HEK293 (cell line): ENCODE results near the gene CFAP57.

ENCODE experiments used
- GLIS2 ChIP-seq: fragments of 450-650 bp; formaldehyde crosslinking; IDR thresholded peaks from 2 replicates; pipeline ENCODE4 v1.5.1; 2016; ENCODE audit warnings: missing biosample characterization, missing genetic modification characterization
- KLF1 ChIP-seq: fragments of 450-650 bp; formaldehyde crosslinking; IDR thresholded peaks from 2 replicates; pipeline ENCODE4 v1.5.1; 2016; ENCODE audit warnings: missing biosample characterization, missing genetic modification characterization
- KLF10 ChIP-seq: fragments of 450-650 bp; IDR thresholded peaks from 2 replicates; pipeline ENCODE4 v1.5.1; 2018; ENCODE audit warnings: missing biosample characterization, mild to moderate bottlenecking, missing genetic modification characterization
- KLF9 ChIP-seq: fragments of 450-650 bp; formaldehyde crosslinking; IDR thresholded peaks from 2 replicates; pipeline ENCODE4 v1.5.1; 2016; ENCODE audit warnings: missing biosample characterization, missing genetic modification characterization, low read depth
- TRIM28 ChIP-seq: IDR thresholded peaks from 2 replicates; pipeline ENCODE4 v1.6.1; 2011; ENCODE audit warnings: low read length, control low read depth, borderline replicate concordance
- ZBTB21 ChIP-seq: fragments of 450-650 bp; formaldehyde crosslinking; IDR thresholded peaks from 2 replicates; pipeline ENCODE4 v1.5.1; 2017; ENCODE audit warnings: missing biosample characterization, missing genetic modification characterization
- ZFP3 ChIP-seq: fragments of 450-650 bp; formaldehyde crosslinking; IDR thresholded peaks from 2 replicates; pipeline ENCODE4 v1.5.1; 2016; ENCODE audit warnings: low read depth, missing biosample characterization, missing genetic modification characterization
- ZNF10 ChIP-seq: fragments of 450-650 bp; formaldehyde crosslinking; IDR thresholded peaks from 2 replicates; pipeline ENCODE4 v1.5.1; 2017; ENCODE audit warnings: missing biosample characterization, missing genetic modification characterization
- ZNF132 ChIP-seq: fragments of 450-650 bp; formaldehyde crosslinking; IDR thresholded peaks from 2 replicates; pipeline ENCODE4 v1.5.1; 2017; ENCODE audit warnings: missing biosample characterization, missing genetic modification characterization, borderline replicate concordance
- ZNF138 ChIP-seq: fragments of 450-650 bp; formaldehyde crosslinking; IDR thresholded peaks from 2 replicates; pipeline ENCODE4 v1.5.1; 2016; ENCODE audit warnings: missing biosample characterization, missing genetic modification characterization, borderline replicate concordance
- ZNF24 ChIP-seq: fragments of 450-650 bp; formaldehyde crosslinking; IDR thresholded peaks from 2 replicates; pipeline ENCODE4 v1.5.1; 2016; ENCODE audit warnings: missing biosample characterization, missing genetic modification characterization
- ZNF266 ChIP-seq: fragments of 450-650 bp; formaldehyde crosslinking; IDR thresholded peaks from 2 replicates; pipeline ENCODE4 v1.5.1; 2016; ENCODE audit warnings: missing biosample characterization, missing genetic modification characterization, low read depth
- ZNF292 ChIP-seq: fragments of 450-650 bp; formaldehyde crosslinking; IDR thresholded peaks from 2 replicates; pipeline ENCODE4 v1.5.1; 2016; ENCODE audit warnings: low read depth, missing biosample characterization, missing genetic modification characterization, borderline replicate concordance
- ZNF335 ChIP-seq: fragments of 450-650 bp; formaldehyde crosslinking; conservative IDR thresholded peaks from 2 replicates; pipeline ENCODE4 v1.5.1; 2016; ENCODE audit warnings: missing biosample characterization, missing genetic modification characterization
- ZNF341 ChIP-seq: fragments of 450-650 bp; formaldehyde crosslinking; IDR thresholded peaks from 2 replicates; pipeline ENCODE4; 2016; ENCODE audit warnings: low read depth, missing biosample characterization, missing genetic modification characterization
- ZNF416 ChIP-seq: fragments of 450-650 bp; formaldehyde crosslinking; IDR thresholded peaks from 2 replicates; pipeline ENCODE4 v1.5.1; 2016; ENCODE audit warnings: missing biosample characterization, missing genetic modification characterization
- ZNF48 ChIP-seq: fragments of 450-650 bp; formaldehyde crosslinking; IDR thresholded peaks from 2 replicates; pipeline ENCODE4 v1.5.1; 2016; ENCODE audit warnings: missing biosample characterization, missing genetic modification characterization
- ZNF510 ChIP-seq: fragments of 450-650 bp; formaldehyde crosslinking; IDR thresholded peaks from 2 replicates; pipeline ENCODE4 v1.5.1; 2018; ENCODE audit warnings: mild to moderate bottlenecking, missing genetic modification characterization, missing biosample characterization; ENCODE audit not compliant: insufficient replicate concordance
- ZNF610 ChIP-seq: fragments of 450-650 bp; formaldehyde crosslinking; IDR thresholded peaks from 2 replicates; pipeline ENCODE4 v1.5.1; 2016; ENCODE audit warnings: missing biosample characterization, missing genetic modification characterization, borderline replicate concordance
- ZNF623 ChIP-seq: fragments of 450-650 bp; formaldehyde crosslinking; IDR thresholded peaks from 2 replicates; pipeline ENCODE4 v1.5.1; 2016; ENCODE audit warnings: missing biosample characterization, missing genetic modification characterization
- ZNF791 ChIP-seq: fragments of 450-650 bp; formaldehyde crosslinking; IDR thresholded peaks from 2 replicates; pipeline ENCODE4 v1.5.1; 2016; ENCODE audit warnings: missing biosample characterization, missing genetic modification characterization
- ZSCAN30 ChIP-seq: fragments of 450-650 bp; IDR thresholded peaks from 2 replicates; pipeline ENCODE4 v1.5.1; 2018; ENCODE audit warnings: missing biosample characterization, mild to moderate bottlenecking, missing genetic modification characterization, moderate library complexity
- TF ChIP-seq, protein P1 (sequence below): fragments of 450-650 bp; formaldehyde crosslinking; conservative IDR thresholded peaks from 2 replicates; pipeline ENCODE4 v1.5.1; 2016; ENCODE audit warnings: low read depth, missing biosample characterization, missing genetic modification characterization
- TF ChIP-seq, protein P2 (sequence below): fragments of 450-650 bp; formaldehyde crosslinking; IDR thresholded peaks from 2 replicates; pipeline ENCODE4 v1.5.1; 2017; ENCODE audit warnings: missing biosample characterization, missing genetic modification characterization
- TF ChIP-seq, protein P3 (sequence below): fragments of 450-650 bp; formaldehyde crosslinking; IDR thresholded peaks from 2 replicates; pipeline ENCODE4 v1.5.1; 2016; ENCODE audit warnings: missing biosample characterization, missing genetic modification characterization
- TF ChIP-seq, protein P4 (sequence below): fragments of 450-650 bp; formaldehyde crosslinking; IDR thresholded peaks from 2 replicates; pipeline ENCODE4 v1.5.1; 2016; ENCODE audit warnings: missing biosample characterization, missing genetic modification characterization
- TF ChIP-seq, protein P5 (sequence below): fragments of 450-650 bp; formaldehyde crosslinking; IDR thresholded peaks from 2 replicates; pipeline ENCODE4 v1.5.1; 2017; ENCODE audit warnings: missing biosample characterization, missing genetic modification characterization
- TF ChIP-seq, protein P6 (sequence below): fragments of 450-650 bp; formaldehyde crosslinking; IDR thresholded peaks from 2 replicates; pipeline ENCODE4 v1.5.1; 2017; ENCODE audit warnings: missing biosample characterization, missing genetic modification characterization

CFAP57 gene

DNA sequence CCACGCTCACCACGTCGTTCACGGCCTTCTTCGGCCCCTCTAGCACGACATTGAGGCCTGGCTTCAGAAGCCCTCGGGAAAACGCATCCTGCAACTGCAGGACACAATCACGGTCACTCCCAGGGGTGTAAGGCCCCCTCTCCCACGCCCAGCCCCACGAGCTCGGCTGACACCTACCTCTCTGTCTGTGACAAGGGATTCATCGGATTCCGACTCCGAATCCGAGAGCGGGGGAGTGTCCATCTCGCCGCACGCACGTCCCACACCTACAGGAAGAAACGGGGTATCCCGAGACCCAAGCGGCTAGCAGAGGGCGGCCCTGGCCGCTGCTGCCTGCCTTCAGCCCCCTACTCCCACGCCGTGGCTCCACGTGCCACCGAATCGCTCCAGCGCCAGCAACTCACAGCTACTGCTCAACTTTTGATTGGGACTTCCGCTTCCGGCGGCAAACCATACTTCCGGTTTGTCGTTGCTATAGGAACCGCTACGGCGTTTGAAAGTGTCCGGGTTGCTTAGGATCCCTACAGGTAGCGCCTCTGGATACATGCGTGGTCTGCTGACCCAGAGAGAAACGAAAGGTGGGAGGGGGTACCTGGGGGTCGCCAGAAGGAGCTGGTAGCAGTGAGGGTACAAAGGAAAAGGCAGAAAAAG lies at the start of gene CFAP57, which contains the start of gene EBNA1BP2 (continued):
- TF ChIP-seq, protein P1, sequence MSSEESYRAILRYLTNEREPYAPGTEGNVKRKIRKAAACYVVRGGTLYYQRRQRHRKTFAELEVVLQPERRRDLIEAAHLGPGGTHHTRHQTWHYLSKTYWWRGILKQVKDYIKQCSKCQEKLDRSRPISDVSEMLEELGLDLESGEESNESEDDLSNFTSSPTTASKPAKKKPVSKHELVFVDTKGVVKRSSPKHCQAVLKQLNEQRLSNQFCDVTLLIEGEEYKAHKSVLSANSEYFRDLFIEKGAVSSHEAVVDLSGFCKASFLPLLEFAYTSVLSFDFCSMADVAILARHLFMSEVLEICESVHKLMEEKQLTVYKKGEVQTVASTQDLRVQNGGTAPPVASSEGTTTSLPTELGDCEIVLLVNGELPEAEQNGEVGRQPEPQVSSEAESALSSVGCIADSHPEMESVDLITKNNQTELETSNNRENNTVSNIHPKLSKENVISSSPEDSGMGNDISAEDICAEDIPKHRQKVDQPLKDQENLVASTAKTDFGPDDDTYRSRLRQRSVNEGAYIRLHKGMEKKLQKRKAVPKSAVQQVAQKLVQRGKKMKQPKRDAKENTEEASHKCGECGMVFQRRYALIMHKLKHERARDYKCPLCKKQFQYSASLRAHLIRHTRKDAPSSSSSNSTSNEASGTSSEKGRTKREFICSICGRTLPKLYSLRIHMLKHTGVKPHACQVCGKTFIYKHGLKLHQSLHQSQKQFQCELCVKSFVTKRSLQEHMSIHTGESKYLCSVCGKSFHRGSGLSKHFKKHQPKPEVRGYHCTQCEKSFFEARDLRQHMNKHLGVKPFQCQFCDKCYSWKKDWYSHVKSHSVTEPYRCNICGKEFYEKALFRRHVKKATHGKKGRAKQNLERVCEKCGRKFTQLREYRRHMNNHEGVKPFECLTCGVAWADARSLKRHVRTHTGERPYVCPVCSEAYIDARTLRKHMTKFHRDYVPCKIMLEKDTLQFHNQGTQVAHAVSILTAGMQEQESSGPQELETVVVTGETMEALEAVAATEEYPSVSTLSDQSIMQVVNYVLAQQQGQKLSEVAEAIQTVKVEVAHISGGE (tag by site-specific recombination) = peak; percentile 98
- TF ChIP-seq ZNF24 (tag by site-specific recombination) (no peak), ZBTB21 (no peak), ZNF48 (tag by site-specific recombination) (no peak), ZNF610 (tag by site-specific recombination) (0 out of 2 replicates have a peak, but pooled peaks have one; percentile 50), ZNF292 (tag by site-specific recombination) (no peak), ZNF341 (tag by site-specific recombination) (no peak), ZNF266 (tag by site-specific recombination) (no peak), ZSCAN30 (tag by site-specific recombination) (no peak), ZNF10 (peak; percentile 97), ZNF416 (tag by site-specific recombination) (no peak), GLIS2 (tag by site-specific recombination) (0 out of 2 replicates have a peak, but pooled peaks have one; percentile 20), KLF9 (peak; percentile 53), ZFP3 (tag by site-specific recombination) (no peak), KLF1 (no peak), KLF10 (tag by site-specific recombination) (no peak), ZNF510 (no peak), ZNF791 (tag by site-specific recombination) (no peak), TRIM28 (0 out of 2 replicates have a peak, but pooled peaks have one; percentile 24), ZNF623 (tag by site-specific recombination) (no peak), ZNF335 (tag by site-specific recombination) (peak; percentile 91), ZNF138 (tag by site-specific recombination) (no peak), ZNF132 (tag by site-specific recombination) (no peak)
- TF ChIP-seq, protein P2, sequence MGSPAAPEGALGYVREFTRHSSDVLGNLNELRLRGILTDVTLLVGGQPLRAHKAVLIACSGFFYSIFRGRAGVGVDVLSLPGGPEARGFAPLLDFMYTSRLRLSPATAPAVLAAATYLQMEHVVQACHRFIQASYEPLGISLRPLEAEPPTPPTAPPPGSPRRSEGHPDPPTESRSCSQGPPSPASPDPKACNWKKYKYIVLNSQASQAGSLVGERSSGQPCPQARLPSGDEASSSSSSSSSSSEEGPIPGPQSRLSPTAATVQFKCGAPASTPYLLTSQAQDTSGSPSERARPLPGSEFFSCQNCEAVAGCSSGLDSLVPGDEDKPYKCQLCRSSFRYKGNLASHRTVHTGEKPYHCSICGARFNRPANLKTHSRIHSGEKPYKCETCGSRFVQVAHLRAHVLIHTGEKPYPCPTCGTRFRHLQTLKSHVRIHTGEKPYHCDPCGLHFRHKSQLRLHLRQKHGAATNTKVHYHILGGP (tag by site-specific recombination) = no peak
- TF ChIP-seq, protein P3, sequence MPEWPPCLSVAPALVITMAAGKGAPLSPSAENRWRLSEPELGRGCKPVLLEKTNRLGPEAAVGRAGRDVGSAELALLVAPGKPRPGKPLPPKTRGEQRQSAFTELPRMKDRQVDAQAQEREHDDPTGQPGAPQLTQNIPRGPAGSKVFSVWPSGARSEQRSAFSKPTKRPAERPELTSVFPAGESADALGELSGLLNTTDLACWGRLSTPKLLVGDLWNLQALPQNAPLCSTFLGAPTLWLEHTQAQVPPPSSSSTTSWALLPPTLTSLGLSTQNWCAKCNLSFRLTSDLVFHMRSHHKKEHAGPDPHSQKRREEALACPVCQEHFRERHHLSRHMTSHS (tag by site-specific recombination) = no peak
- TF ChIP-seq, protein P4, sequence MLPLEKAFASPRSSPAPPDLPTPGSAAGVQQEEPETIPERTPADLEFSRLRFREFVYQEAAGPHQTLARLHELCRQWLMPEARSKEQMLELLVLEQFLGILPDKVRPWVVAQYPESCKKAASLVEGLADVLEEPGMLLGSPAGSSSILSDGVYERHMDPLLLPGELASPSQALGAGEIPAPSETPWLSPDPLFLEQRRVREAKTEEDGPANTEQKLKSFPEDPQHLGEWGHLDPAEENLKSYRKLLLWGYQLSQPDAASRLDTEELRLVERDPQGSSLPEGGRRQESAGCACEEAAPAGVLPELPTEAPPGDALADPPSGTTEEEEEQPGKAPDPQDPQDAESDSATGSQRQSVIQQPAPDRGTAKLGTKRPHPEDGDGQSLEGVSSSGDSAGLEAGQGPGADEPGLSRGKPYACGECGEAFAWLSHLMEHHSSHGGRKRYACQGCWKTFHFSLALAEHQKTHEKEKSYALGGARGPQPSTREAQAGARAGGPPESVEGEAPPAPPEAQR (tag by site-specific recombination) = no peak
- TF ChIP-seq, protein P5, sequence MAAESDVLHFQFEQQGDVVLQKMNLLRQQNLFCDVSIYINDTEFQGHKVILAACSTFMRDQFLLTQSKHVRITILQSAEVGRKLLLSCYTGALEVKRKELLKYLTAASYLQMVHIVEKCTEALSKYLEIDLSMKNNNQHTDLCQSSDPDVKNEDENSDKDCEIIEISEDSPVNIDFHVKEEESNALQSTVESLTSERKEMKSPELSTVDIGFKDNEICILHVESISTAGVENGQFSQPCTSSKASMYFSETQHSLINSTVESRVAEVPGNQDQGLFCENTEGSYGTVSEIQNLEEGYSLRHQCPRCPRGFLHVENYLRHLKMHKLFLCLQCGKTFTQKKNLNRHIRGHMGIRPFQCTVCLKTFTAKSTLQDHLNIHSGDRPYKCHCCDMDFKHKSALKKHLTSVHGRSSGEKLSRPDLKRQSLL (tag by site-specific recombination) = peak; percentile 67
- TF ChIP-seq, protein P6, sequence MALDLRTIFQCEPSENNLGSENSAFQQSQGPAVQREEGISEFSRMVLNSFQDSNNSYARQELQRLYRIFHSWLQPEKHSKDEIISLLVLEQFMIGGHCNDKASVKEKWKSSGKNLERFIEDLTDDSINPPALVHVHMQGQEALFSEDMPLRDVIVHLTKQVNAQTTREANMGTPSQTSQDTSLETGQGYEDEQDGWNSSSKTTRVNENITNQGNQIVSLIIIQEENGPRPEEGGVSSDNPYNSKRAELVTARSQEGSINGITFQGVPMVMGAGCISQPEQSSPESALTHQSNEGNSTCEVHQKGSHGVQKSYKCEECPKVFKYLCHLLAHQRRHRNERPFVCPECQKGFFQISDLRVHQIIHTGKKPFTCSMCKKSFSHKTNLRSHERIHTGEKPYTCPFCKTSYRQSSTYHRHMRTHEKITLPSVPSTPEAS = no peak
